Thoracic aorta (tissue), 2 donors: ENCODE data around the gene SCMH1. TPM values are rescaled to one million over a fixed set of nuclear protein-coding genes. Genes with fewer than 3 reads are reported as not detected.
A peak's percentile ranks its signal among the peaks of the same experiment; 100 is the strongest.

Experiments
- ATAC-seq: fragments of 150-250 bp; one replicate; pipeline ENCODE4 v1.8.0; 2017; ENCODE audit warnings: low read depth; ENCODE audit not compliant: insufficient number of reproducible peaks, low FRiP score
- DNase-seq: peaks from one replicate; pipeline ENCODE4 v3.0.0-alpha.2; 2020; ENCODE audit warnings: low spot score
- H3K27ac ChIP-seq, 2 donors: fragments of 200-600 bp; sonication (generic); 1 replicate in 1 of 2; 2 replicates in 1 of 2; pipeline ENCODE4 v1.5.1; 2016; ENCODE audit warnings: mild to moderate bottlenecking in 2 of 2, moderate library complexity in 2 of 2
- H3K27me3 ChIP-seq: fragments of 200-600 bp; sonication (generic); replicated peaks from 2 replicates; pipeline ENCODE4 v1.6.0; 2016; ENCODE audit warnings: mild to moderate bottlenecking; ENCODE audit not compliant: insufficient read depth
- H3K36me3 ChIP-seq: fragments of 200-600 bp; sonication (generic); one replicate; pipeline ENCODE4 v1.5.1; 2016
- H3K4me1 ChIP-seq, 2 donors: fragments of 200-600 bp; sonication (generic); 1 replicate in 1 of 2; 2 replicates in 1 of 2; pipeline versions ENCODE4 v1.5.1 to v1.6.0; 2016; ENCODE audit warnings: low read depth in 2 of 2, mild to moderate bottlenecking in 1 of 2; ENCODE audit not compliant: control insufficient read depth in 1 of 2
- H3K4me3 ChIP-seq: fragments of 200-600 bp; sonication (generic); 2 replicates; pipeline ENCODE4 v1.5.1; 2016; ENCODE audit warnings: mild to moderate bottlenecking
- H3K9me3 ChIP-seq: fragments of 200-600 bp; sonication (generic); 2 replicates; pipeline ENCODE4 v1.5.1; 2016
- CTCF ChIP-seq: fragments of 200-600 bp; sonication (generic); IDR thresholded peaks from one replicate; pipeline ENCODE4 v1.5.1; 2019; ENCODE audit warnings: antibody characterized with exemption
- total RNA-seq, 2 donors: library from RNA; depleted of rRNA; stranded (reverse); fragments of >200 nt; gene quantifications; one replicate each; pipeline versions ENCODE4 v1.1.0 to v1.2.3, GENCODE V29; 2016

The SCMH1 gene
- total RNA-seq, 2 donors from 2014 or later: 41.7 to 65.9 TPM

GRCh38 chr1:41020109-41020576, 222.0 kb downstream of the SCMH1 start:
- DNase-seq (no peak), ATAC-seq (no peak)
- TF ChIP-seq CTCF: no peak
- H3K27ac ChIP-seq: no peak overlapping the region
- peaks cover 23% of the 10 kb centered on the region for H3K36me3 ChIP-seq
- no peaks in the 10 kb centered on the region for H3K27me3 ChIP-seq
- H3K4me3 ChIP-seq: no peak overlapping the region
- H3K4me1 ChIP-seq: peaks cover 0 to 11% of the 10 kb centered on the region in 2 donors
- H3K9me3 ChIP-seq: no peaks in the 10 kb centered on the region

- Histone ChIP-seq H3K36me3 (peaks cover 23% of the 10 kb centered on the region), H3K4me3 (no peak overlapping the region), H3K27ac (no peak overlapping the region), H3K4me1 (peaks cover 0 to 19% of the 10 kb centered on the region in 2 donors), H3K27me3 (no peaks in the 10 kb centered on the region), H3K9me3 (no peaks in the 10 kb centered on the region)
- no peak for DNase-seq
- ATAC-seq: no peak
- no peak for TF ChIP-seq CTCF
Observed at GRCh38 chr1:41019353-41019745, 222.8 kb downstream of the SCMH1 start.

- no peak overlapping the region for H3K4me3 ChIP-seq
- ATAC-seq (no peak), DNase-seq (no peak)
- no peak overlapping the region for H3K27ac ChIP-seq
- no peaks in the 10 kb centered on the region for H3K9me3 ChIP-seq
- no peak for TF ChIP-seq CTCF
- no peaks in the 10 kb centered on the region for H3K27me3 ChIP-seq
- peaks cover 0 to 21% of the 10 kb centered on the region in 2 donors for H3K4me1 ChIP-seq
- peaks cover 27% of the 10 kb centered on the region for H3K36me3 ChIP-seq
Observed at GRCh38 chr1:41018018-41018410, 224.1 kb downstream of the SCMH1 start.

GRCh38 chr1:41017141-41018017, 224.7 kb downstream of the SCMH1 start:
- ATAC-seq (no peak), DNase-seq (no peak)
- Histone ChIP-seq H3K27me3 (no peaks in the 10 kb centered on the region), H3K9me3 (no peaks in the 10 kb centered on the region), H3K36me3 (peaks cover 27% of the 10 kb centered on the region), H3K4me1 (peaks cover 0 to 21% of the 10 kb centered on the region in 2 donors), H3K4me3 (no peak overlapping the region), H3K27ac (no peak overlapping the region)
- TF ChIP-seq CTCF: no peak

- TF ChIP-seq CTCF: no peak
- Histone ChIP-seq H3K27ac (peak overlapping the region in 1 of 2 donors; percentile 17), H3K9me3 (no peaks in the 10 kb centered on the region), H3K36me3 (peaks cover 33% of the 10 kb centered on the region), H3K27me3 (no peaks in the 10 kb centered on the region), H3K4me3 (no peak overlapping the region), H3K4me1 (peaks cover 0 to 21% of the 10 kb centered on the region in 2 donors)
- DNase-seq (no peak), ATAC-seq (no peak)
Observed at GRCh38 chr1:41015897-41016470, 226.1 kb downstream of the SCMH1 start.
